NCI-H526 treated with DMSO at 0.1 percent for 48 hours (cell line): Measurements from ENCODE around the gene SLC16A6.
A peak's percentile ranks its signal among the peaks of the same experiment; 100 is the strongest.
"Not testable (repeated sequence)": the region's sequence is repeated elsewhere in the genome, so short reads cannot be mapped to it uniquely, and the experiment has no call there.

Source experiments
- DNase-seq: peaks from one replicate; lab custom pipeline; 2025; lab: John Stamatoyannopoulos, UW

Gene SLC16A6, protein sequence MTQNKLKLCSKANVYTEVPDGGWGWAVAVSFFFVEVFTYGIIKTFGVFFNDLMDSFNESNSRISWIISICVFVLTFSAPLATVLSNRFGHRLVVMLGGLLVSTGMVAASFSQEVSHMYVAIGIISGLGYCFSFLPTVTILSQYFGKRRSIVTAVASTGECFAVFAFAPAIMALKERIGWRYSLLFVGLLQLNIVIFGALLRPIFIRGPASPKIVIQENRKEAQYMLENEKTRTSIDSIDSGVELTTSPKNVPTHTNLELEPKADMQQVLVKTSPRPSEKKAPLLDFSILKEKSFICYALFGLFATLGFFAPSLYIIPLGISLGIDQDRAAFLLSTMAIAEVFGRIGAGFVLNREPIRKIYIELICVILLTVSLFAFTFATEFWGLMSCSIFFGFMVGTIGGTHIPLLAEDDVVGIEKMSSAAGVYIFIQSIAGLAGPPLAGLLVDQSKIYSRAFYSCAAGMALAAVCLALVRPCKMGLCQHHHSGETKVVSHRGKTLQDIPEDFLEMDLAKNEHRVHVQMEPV

DNA sequence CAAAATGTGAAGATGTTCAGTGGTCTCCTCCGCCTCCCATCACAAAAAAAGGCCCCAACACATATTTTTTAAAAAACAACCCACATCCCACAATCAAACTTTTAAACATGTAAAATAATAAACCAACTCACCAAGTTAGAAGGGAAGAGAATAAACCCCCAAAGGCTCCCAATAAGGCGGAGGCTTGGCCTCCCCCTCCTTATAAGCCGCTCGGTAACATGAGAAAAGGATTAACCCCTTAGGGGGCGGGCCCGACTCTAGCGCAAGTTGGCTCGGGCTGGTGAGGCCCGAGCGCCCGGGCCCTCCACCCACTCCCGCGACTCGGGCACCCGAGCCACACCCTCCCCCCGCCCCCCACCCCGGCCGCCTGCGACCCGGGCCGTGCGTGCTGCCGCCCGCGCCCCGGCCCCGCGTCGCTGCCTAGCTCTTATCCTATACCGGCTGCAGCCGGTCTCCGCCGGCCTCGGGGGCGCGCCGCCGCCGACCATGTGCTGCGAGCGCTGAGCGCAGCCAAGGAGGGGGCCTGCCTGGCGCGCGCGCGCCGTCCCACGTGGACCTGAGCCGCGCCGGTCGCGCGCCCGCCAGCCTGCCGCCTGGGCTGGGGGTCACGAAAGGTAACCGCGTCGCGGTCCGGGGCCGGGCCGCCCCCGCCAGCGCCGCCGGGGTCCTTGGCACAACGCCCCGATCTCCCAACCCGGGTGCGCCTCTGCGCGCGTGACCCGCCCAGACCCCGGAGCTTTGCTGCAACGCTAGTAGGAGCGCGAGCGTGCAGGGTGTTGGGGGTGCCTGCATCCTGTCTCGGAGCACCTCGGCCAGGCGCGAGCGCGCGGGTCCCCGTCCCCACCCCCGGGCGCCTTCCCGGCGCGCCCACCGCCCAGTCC, at the start of gene SLC16A6, which contains the start of gene ARSG:
SLC16A6 (minus strand) TSS at position 173 of the 881 bp plus-strand sequence. CDS start 12,807 bp downstream, outside the sequence.
ARSG (plus strand) TSS at position 541 of the 881 bp plus-strand sequence. CDS start 15,999 bp downstream, outside the sequence.
- peak; percentile 71 for DNase-seq

DNA sequence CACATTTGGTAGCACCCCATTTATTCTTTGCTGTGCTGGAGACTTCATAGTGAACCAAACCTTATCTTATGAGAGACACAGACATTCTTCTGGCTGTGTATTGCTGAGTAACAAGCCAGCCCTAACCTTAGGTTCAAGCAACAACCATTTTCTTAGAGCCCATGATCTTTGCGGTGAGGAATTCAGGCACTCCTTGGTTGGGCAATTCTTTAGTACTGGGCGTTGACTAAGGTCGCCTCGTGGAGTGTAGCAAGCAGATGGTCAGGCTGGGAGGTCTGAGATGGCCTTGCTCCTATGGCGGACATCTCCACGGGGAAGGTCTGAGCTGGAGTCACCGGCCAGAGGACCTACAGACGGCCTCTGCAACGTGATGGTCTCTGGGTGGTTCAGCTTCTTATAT, 43.5 kb upstream of the SLC16A6 start:
- DNase-seq: no peak

DNA sequence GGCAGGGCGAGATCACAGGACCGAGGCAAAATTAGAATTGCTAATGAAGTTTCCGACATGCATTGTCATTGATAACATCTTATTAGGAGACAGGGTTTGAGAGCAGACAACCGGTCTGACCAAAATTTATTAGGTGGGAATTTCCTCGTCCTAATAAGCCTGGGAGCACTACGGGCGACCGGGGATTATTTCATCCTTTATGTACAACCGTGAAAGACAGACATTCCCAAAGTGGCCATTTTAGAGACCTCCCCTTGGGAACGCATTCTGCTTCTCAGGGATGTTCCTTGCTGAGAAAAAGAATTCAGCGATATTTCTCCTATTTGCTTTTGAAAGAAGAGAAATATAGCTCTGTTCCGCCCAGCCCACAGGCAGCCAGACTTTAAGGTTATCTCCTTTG, 41.0 kb upstream of the SLC16A6 start:
- DNase-seq: not testable (repeated sequence)

DNA sequence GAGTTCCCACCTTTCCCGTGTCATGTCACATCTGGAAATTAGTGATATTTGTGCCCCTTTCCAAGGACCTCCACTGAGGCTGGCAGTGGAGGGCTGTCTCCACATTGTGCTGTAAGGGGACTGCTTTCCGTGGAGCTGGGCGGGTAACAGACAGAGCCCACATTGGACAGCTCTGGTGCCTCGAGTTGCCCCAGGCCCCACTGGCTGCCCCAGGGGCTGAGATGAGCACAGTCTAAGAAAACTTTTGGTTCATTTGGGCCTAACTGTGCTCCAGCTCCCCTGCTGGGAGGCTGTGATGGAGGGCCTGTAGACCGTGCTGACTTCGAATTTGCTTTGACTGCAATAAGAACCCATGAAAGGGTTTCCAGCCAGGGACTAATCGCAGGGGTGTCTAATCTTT, 38.4 kb upstream of the SLC16A6 start:
- no peak for DNase-seq

DNA sequence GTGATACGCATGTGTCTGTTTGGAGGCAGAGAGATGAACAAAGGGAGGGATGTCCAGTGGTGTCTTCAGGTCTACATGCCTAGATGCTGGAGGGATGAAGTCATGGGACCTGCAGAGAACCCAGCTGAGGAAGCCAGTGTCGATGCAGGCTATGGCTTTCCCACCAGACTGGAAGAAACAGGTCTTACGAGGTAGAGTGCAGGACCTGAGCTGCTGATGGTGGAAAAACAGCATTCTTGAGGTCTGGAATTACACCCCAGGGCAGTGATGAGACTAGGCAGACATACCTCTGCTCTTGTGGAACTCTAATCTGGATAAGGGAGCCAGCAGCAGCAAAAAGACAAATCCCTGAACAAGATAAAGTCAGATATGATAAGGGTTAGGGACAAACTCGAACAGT, 37.7 kb upstream of the SLC16A6 start:
- DNase-seq: no peak

DNA sequence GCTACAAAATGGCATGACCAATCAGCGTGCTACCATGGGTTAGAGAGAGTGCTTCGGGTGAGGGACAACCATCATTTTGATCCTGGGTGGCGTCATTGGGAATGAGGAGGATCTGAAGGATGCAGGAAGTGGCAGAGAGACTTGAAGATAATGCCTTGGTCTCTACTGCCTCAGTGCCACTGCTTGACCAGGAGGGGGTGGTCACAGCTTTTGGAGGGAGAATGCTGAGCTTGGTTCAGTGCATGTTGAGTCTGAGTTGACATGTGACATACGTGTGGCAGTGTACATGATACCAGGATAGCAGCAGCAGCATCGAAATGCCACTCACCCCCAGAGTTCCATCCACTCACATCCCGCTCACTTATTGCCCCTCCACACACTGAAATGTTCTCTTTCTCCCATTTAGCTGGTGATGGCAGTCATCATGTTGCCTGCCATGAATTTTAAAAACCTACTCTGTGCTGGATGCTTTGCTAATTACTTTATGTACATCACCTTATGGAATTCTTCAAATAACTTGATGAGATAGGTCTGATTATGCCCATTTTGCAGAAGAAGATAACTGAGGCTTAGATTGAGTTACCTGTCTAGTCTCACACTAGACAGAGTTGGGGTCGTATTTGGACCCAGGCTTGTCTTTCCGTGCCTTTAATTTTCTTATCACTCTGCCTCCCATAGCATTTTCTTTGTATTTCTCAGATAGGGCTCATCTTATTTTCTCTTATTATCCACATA, 37.1 kb upstream of the SLC16A6 start:
- no peak for DNase-seq

DNA sequence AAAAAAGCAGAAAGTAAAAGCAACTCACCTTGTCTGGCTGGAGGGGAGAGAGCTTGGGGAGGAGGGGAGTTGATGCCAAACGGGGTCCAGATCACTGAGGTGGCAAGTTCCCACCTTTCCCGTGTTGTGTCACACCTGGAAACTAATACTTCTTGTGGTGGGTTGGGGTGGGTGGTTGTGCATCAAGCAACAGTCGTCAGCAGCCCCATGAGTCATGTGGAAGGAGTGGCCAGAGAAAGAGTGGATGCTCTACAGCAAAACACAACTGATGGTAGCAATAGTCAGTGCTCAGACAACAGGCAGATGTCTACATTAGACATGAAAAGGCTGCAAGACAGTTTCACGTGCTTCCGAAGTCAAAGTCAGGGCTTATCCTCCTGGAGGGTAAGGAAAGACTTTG, 35.8 kb upstream of the SLC16A6 start:
- no peak for DNase-seq

DNA sequence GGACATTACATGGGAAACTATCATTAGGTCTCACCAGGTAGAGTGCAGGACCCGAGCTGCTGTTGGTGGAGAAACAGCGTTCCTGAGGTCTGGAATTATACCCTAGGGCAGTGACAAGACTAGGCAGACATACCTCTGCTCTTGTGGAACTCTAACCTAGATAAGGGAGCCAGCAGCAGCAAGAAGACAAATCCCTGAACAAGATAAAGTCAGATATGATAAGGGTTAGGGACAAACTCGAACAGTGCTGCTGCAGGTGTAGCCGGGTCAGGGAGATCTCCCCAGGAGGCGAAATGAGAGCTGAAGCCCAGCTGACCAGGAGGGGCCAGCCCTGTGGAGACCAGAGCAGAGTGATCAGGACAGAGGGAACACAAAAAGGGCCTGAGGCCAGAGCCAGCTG, 35.0 kb upstream of the SLC16A6 start:
- no peak for DNase-seq

DNA sequence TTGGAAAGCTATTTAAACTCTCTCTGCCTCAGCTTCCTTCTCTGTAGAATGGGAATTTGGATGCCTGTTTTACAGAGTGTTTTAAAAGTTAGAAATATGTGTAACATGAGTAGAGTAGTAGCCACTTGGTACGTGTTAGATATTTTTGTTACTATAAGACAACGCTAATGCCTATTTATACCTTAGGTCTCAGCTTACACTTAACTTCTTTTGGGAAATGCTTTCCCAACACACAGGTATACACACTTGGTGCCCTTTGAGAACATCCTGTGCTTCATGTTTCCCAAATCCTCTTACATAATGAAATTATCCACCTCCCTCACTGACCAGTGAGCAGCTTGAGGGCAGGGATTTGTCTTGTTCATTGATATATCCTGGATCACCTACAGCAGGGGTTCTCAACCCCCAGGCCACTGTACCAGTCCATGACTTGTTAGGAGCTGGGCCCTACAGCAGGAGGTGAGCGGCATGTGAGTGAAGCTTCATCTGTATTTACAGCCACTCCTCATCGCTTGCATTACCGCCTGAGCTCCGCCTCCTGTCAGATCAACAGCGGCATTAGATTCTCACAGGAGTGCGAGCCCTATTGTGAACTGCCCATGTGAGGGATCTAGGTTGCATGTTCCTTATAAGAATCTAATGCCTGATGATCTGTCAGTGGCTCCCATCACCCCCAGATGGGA, 33.9 kb upstream of the SLC16A6 start:
- DNase-seq: no peak

DNA sequence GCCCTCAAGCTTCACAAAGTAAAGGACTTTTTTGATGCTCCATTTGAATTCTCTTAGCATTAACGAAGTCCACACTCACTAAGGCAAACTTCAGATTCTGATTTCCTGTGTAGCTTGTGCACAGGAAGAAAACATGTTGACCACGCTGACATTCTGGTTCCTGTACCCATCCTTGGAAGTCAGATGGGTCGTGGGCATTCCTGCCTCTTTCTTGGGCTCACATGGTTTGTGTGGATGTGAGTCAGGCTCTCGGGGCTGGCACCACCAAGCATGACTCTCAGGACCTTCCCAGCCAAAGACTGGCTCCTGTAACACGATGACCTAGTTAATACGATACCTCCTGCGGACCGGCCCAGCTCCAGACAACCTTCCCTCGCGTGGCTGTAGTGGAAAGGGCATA, 33.2 kb upstream of the SLC16A6 start:
- no peak for DNase-seq

DNA sequence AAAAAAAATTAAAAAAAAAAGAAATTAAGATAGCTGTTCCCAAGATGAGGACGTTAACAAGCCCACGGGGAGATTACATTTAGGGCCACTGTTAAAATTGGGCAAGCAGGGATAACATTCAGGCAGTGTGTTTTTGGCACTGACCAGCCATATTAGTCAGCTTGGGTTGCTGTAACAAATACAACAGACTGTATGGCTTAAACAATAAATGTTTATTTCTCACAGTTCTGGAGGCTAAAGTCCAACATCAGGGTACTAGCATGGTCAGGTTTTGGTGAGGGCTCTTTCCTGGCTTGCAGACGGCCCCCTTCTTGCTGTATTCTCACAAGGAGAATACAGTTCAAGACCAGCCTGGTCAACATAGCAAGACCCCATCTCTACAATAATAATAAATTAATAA, 31.7 kb upstream of the SLC16A6 start:
- DNase-seq: no peak

DNA sequence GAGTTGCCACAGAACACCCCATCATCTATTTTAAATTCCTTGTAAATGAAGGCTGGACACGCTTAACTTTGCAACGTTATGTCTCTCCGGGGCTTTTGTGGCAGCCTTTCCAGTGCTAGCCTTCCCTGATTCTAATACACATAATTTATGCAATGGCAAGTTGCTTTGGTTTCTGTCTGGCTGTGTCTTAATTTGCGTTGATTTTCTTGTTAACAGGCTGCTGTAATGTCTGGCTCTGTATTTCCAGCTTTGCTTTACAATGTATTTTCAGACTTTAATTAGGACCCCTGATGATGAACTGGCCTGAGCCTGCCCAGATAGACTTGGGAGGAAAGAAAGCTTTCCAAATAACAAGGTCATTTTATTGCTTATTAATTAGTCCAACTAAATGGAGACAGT, 30.6 kb upstream of the SLC16A6 start:
- DNase-seq: no peak

DNA sequence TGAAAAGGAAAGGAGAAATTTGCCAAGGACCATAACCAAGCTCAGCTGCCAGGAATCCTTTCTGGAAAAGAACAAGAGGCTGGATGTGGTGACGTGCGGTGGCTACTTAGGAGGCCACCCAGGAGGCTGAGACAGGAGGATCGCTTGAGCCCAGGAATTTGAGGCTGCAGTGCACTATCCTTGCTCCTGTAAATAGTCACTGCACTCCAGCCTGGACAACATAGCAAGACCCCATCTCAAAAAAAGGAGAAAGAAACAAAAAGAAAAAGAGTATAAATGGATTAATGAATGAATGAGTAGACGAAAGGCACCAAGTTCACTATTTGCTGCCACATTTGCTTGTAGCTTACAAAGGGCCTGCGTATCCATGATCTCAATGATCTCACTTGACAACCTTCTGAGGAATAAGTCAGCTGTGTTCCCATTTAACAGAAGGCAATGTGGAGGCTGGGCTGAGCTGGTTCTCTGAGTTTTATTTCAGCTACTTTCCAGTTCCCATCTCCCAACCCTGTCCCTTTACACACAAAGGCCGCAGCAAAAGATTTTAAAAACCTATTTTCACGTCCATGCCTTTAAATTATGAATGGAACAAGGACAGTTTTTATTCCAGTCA, 30.1 kb upstream of the SLC16A6 start:
- no peak for DNase-seq

DNA sequence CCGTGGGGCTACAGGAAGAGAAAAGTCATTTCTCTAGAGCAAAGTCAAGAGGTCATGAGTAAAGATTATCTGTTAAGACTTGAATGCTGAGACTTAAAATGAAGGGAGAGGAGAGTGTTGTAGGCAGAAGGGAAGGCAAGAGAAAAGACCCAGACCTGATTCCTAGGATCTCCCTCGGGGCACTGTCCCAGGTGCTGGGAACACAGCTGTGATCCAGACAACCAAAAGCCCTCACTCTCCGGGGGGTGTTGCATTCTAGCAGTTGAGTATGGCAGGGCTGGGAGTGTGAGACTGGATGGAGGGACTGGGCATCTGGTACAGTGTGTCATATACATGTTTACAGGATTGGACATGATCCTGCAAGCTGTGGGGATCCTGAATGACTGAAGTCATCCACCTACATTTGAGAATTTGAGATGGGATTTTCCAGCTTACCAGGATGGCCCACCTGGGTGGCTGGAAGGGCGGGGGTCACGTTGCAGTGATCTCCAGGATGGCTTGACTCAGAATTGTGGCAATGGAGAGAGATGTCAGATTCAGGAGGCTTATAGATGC, 29.5 kb upstream of the SLC16A6 start:
- no peak for DNase-seq

DNA sequence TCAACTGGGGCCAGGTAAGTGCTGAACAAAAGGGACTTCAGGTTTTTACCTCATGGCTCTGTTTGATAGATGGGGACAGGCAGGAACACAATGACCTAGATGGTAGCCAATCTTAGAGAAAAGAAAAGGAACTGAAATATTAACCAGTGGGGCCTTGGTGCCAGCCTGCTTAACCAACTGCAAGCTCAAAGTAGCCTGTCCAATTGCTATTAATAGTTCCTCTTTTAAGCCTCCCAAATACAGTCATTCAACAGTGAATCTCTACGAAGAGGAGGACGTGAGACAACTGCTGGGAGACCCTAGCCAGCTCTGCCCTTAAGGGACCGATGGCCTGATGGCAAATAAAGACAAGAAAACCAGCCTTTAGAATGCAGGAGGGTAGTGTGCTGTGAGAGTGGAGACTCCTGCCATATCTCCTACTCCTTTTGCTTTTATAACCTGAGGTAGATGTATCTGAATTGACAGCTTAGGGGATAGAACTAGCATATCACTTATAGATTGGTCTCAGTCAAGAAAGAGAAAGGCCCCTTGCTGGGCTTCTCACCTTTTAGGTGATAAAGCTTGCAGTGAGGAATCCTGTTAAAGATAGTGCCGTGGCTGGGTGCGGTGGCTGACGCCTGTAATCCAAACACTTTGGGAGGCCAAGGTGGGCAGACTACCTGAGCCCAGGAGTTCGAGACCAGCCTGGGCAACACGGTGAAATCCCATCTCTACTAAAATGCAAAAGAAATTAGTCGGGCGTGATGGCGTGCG, 28.7 kb upstream of the SLC16A6 start:
- DNase-seq: no peak

DNA sequence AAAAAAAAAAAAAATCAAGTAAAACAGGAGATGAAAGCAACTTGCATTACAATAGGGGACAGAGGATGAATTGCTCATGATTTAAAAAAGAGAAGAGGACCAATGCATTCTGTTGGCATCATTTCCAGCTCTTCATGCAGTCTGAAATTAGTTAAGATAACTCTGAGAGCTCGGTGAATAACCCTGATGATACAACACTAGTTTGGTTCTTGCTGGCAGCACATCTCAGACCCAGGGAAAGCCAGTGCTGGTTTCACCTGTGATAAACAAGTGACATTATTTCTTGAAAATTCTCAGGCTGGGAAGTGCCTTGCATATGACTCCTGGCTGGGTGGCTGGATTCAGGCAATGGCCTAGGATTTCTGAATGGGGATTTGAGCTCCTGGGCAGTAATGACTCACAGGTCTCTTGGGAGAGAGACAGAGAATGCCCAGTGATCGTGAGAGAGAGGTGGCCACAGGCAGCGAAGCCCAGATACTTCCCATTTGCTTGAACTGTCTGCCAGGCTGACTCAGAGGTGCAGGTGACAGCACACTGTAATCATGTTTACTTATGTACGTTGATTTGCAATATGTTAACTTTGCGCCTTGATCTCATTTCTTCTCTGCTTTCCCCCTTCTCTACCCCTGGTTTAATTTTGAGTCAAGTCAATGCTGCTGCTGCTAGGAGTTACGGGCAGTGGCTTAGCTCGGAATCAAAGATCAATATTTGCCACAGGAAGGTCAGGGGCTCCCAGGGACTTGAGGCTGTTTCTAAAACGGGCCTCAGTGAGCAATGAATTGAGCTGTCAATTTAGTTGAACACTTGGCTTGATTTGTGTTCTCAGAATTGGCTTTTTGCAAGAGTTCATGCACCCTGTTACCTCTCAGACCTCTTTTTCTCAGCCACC, 27.4 kb upstream of the SLC16A6 start:
- DNase-seq: peak; percentile 53

DNA sequence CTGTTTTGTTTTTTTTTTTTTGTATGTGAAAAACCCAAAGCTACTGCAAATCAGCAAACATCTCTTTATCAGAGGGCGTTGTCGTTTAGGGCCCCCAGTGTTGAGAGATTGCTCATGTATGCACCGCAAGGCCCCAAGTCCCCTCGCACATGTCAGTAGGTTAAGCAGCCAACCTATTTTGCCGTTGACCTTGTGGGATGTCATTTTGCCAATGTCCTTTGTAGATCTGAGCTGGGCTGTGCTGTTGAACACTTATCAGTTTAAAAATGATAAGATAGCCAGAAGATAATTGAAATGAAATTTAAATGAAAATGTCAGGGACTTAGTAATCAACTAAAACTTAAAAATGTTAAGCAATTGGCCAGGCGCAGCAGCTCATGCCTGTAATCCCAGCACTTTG, 26.5 kb upstream of the SLC16A6 start:
- DNase-seq: no peak

DNA sequence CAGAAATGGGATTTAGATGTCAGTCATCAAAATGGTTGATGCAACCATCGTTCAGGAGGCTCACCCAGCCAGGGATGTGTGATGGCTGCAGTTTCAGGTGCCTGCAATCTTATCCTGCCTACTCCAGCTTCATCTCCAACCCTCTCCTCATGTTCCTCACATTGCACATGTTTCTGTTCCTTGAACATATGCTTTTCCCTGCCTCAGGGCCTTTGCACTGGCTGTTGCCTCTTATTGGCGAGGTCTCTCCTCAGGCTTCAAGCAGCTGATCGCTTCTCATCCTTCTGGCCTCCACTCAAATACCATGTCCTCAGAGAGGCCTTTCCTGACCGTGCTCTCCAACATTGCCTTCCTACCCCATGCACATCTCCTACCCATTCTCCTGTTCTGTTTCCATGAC, 25.0 kb upstream of the SLC16A6 start:
- DNase-seq: no peak
